ENCODE measurements around the gene RNF220. TPM values are rescaled to one million over a fixed set of nuclear protein-coding genes. Genes with fewer than 3 reads are reported as not detected.

RNF220 gene
- total RNA-seq, 1 experiment from 2014 or later = 66.6 TPM

- ATAC-seq (no peak), DNase-seq (no peak)
- no peaks in the 10 kb centered on the region for H3K9me2 ChIP-seq (replicated peaks; ENCODE audit: low read length)
- H2AFZ ChIP-seq (ENCODE audit: low read length) = no peak overlapping the region
- no peaks in the 10 kb centered on the region for H4K20me1 ChIP-seq (ENCODE audit: low read length)
- H3K27ac ChIP-seq (ENCODE audit: low read length) = no peak overlapping the region
- peaks cover 8% of the 10 kb centered on the region; the same call in 1 of the 2 replicates for H3K27me3 ChIP-seq (ENCODE audit: low read length)
- no peak overlapping the region for H3K9ac ChIP-seq (ENCODE audit: low read length)
- H3K9me3 ChIP-seq (ENCODE audit: low read length) = no peaks in the 10 kb centered on the region
- H3K79me2 ChIP-seq (ENCODE audit: low read length) = no peaks in the 10 kb centered on the region
- BruUV-seq (replicated peaks) = no TSS peak
- no peaks in the 10 kb centered on the region for H3K36me3 ChIP-seq (ENCODE audit: low read depth, low read length)
- intact Hi-C loops (cut with micrococcal nuclease) = no loop called here
- no peak overlapping the region for H3K4me3 ChIP-seq (ENCODE audit: low read length)
- H3K4me1 ChIP-seq (ENCODE audit: insufficient read depth, low read length) = peaks cover 16% of the 10 kb centered on the region; the same call in 1 of the 2 replicates
- ChIA-PET POLR2A (ENCODE audit: unreplicated experiment) (no interaction called here), CTCF (interaction anchor here (0.6 kb wide), 1 partner anchor 377 kb away, joined by 3 read pairs; no protein-coding TSS in a partner anchor)
- no peaks in the 10 kb centered on the region for H3F3A ChIP-seq (ENCODE audit: low read length, unreplicated experiment)
- no peak for TF ChIP-seq CTCF (conservative IDR thresholded peaks at IDR 0.05; ENCODE audit: low read depth, low read length)
- no peak for TF ChIP-seq EZH2 (IDR thresholded peaks at IDR 0.05; ENCODE audit: low read length, unreplicated experiment)
- no peak for TF ChIP-seq EZH2phosphoT487 (IDR thresholded peaks at IDR 0.05; ENCODE audit: borderline replicate concordance, low read length)
- no peak overlapping the region for H3K4me2 ChIP-seq (ENCODE audit: low read length)
Measured at GRCh38 chr1:44424747-44425146, 19.7 kb downstream of the RNF220 start.

- peaks cover 8% of the 10 kb centered on the region; the same call in 1 of the 2 replicates for H3K27me3 ChIP-seq (ENCODE audit: low read length)
- no peaks in the 10 kb centered on the region for H3F3A ChIP-seq (ENCODE audit: low read length, unreplicated experiment)
- H3K79me2 ChIP-seq (ENCODE audit: low read length) = no peaks in the 10 kb centered on the region
- no peak overlapping the region for H3K4me3 ChIP-seq (ENCODE audit: low read length)
- no peaks in the 10 kb centered on the region for H3K36me3 ChIP-seq (ENCODE audit: low read depth, low read length)
- ATAC-seq = no peak
- no TSS peak for BruUV-seq (replicated peaks)
- ChIA-PET POLR2A (ENCODE audit: unreplicated experiment) (no interaction called here), CTCF (interaction anchor here (0.6 kb wide), 1 partner anchor 377 kb away, joined by 3 read pairs; no protein-coding TSS in a partner anchor)
- no peak overlapping the region for H2AFZ ChIP-seq (ENCODE audit: low read length)
- intact Hi-C loops (cut with micrococcal nuclease) = no loop called here
- no peak overlapping the region for H3K27ac ChIP-seq (ENCODE audit: low read length)
- no peaks in the 10 kb centered on the region for H3K9me3 ChIP-seq (ENCODE audit: low read length)
- H4K20me1 ChIP-seq (ENCODE audit: low read length) = no peaks in the 10 kb centered on the region
- peaks cover 16% of the 10 kb centered on the region; the same call in 1 of the 2 replicates for H3K4me1 ChIP-seq (ENCODE audit: insufficient read depth, low read length)
- no peaks in the 10 kb centered on the region for H3K9me2 ChIP-seq (replicated peaks; ENCODE audit: low read length)
- DNase-seq = no peak
- no peak overlapping the region for H3K4me2 ChIP-seq (ENCODE audit: low read length)
- H3K9ac ChIP-seq (ENCODE audit: low read length) = no peak overlapping the region
- TF ChIP-seq EZH2phosphoT487 (IDR thresholded peaks at IDR 0.05; ENCODE audit: borderline replicate concordance, low read length) (no peak), CTCF (conservative IDR thresholded peaks at IDR 0.05; ENCODE audit: low read depth, low read length) (no peak), EZH2 (IDR thresholded peaks at IDR 0.05; ENCODE audit: low read length, unreplicated experiment) (no peak)
Measured at GRCh38 chr1:44425341-44426082, 20.5 kb downstream of the RNF220 start.

GRCh38 chr1:44431861-44432260 lies 26.8 kb downstream of the RNF220 start:
- POLR2A ChIA-PET (ENCODE audit: unreplicated experiment) = no interaction called here
- no peaks in the 10 kb centered on the region for H3F3A ChIP-seq (ENCODE audit: low read length, unreplicated experiment)
- H3K4me2 ChIP-seq (ENCODE audit: low read length) = no peak overlapping the region
- H3K4me3 ChIP-seq (ENCODE audit: low read length) = no peak overlapping the region
- H2AFZ ChIP-seq (ENCODE audit: low read length) = no peak overlapping the region
- H3K27ac ChIP-seq (ENCODE audit: low read length) = no peak overlapping the region
- no peaks in the 10 kb centered on the region for H3K79me2 ChIP-seq (ENCODE audit: low read length)
- no peaks in the 10 kb centered on the region for H3K4me1 ChIP-seq (ENCODE audit: insufficient read depth, low read length)
- H3K36me3 ChIP-seq (ENCODE audit: low read depth, low read length) = no peaks in the 10 kb centered on the region
- no TSS peak for BruUV-seq (replicated peaks)
- DNase-seq (no peak), ATAC-seq (no peak)
- CTCF ChIA-PET = no interaction called here
- H3K27me3 ChIP-seq (ENCODE audit: low read length) = peaks cover 8% of the 10 kb centered on the region; the same call in 1 of the 2 replicates
- intact Hi-C loops (cut with micrococcal nuclease) = no loop called here
- no peak overlapping the region for H3K9ac ChIP-seq (ENCODE audit: low read length)
- no peaks in the 10 kb centered on the region for H3K9me3 ChIP-seq (ENCODE audit: low read length)
- H3K9me2 ChIP-seq (replicated peaks; ENCODE audit: low read length) = no peaks in the 10 kb centered on the region
- no peaks in the 10 kb centered on the region for H4K20me1 ChIP-seq (ENCODE audit: low read length)
- no peak for TF ChIP-seq CTCF (conservative IDR thresholded peaks at IDR 0.05; ENCODE audit: low read depth, low read length)
- no peak for TF ChIP-seq EZH2phosphoT487 (IDR thresholded peaks at IDR 0.05; ENCODE audit: borderline replicate concordance, low read length)
